HG03045 (cell line): ENCODE measurements around the gene KRT24.

Experiments
- ATAC-seq: cut with Tn5 transposase; IDR thresholded peaks from one replicate; pipeline ENCODE4 v1.9.1; 2021; ENCODE audit warnings: mild to moderate bottlenecking, moderate library complexity; ENCODE audit not compliant: unreplicated experiment

KRT24 gene

GRCh38 chr17:40695874-40696472, 7.6 kb downstream of the KRT24 start:
- ATAC-seq: no peak

DNA sequence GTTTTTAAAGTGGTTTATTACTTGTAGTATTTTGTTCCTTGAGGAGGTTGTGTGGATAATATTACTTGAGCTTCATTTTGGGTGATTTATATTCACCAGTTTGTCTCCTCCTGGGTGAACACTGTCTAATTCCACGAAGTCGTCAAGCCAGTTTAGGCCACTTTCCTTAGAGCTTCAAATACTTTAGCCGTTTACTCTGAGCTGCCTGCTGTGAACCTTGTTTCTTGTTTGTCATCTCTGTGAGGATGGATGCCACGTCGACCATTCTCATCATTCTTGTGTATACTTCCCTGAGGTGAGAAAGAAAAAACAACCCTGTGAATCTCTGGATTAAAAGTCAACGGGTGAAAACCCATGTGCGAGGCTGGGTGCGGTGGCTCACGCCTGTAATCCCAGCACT, 9.0 kb downstream of the KRT24 start:
- ATAC-seq: no peak

- ATAC-seq: no peak
These were observed 16.4 kb downstream of the KRT24 start for GRCh38 chr17:40687106-40687505.

DNA sequence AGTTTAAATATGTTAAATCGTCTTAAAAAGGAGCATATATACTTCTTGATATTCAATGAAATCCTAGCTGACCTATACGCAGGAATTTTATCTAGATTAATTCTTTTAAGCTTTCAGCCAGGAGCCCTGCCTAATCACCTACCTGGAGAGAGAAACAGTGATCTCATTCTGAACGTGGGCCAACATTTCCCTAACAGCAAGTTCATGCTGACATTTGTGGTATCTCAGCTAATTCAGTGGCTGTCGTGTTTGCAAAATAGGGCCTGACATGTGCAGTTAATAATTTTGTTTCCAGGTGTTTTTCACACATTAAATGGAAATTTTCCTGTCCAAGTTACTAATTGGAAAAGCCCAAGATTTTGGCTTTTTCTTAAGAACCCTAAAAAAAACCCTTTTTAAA, 17.4 kb downstream of the KRT24 start:
- no peak for ATAC-seq

DNA sequence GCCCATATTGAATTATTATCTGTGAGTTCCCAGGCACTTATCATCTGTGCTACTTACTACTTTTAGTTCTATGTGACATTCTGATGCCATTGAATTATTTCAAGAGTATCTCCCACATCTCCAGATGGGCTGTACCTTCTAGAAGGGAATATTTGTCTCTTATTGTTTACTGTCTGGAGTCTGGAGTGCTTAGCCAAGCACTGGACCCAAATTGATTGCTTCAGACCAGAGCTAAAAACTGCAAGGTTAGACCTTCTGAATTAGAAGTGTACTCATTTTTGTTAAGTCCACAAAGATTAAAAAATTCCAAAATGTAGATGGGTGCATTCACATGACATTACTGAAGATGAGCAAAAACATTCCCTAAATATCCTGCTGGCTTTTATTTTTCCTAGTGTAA, 22.6 kb downstream of the KRT24 start:
- no peak for ATAC-seq

DNA sequence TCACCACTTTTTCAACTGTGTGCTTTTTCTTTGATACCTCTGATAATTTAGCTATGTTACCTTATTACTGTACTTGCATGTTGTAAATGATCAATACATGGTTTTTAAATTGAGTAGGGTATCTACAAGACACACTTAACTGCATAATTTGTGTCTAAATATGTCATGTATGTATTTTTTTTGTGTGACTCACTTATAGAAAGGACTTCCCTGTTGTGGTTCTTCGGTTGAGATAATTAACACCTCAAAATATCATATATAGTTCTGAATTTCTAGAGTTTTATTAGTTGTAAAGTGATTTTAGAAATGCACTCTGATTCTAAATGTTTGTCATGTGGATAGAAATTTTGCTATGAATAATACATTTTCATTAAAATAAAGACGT, 24.0 kb downstream of the KRT24 start:
- ATAC-seq: no peak

DNA sequence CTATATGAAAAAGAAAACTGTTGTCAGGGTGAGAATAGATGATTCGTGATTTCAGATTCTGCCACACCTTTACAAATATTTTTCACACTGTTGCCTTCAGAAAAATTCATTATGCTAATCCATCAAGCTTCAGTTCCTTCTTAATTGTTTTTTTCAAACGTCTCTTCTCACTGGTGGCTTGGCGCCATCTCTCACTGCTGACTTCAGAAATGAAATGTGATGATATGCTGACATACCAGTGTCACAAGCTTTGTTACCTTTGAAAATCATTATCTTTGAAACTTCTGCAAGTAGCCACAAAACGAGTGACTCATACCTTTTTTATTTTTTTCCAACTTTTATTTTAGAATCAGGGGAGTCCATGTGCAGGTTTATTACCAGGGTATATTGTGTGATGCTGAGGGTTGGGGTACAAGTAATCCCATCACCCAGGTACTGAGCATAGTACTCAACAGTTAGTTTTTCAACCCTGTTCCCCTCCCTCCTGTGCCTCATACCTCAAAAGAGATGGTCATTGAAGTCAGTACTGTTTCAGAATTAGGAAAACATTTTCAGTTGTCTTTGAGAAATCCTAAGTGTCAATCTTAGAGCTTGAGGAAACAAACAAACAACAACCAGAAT, 24.5 kb downstream of the KRT24 start:
- no peak for ATAC-seq

- ATAC-seq: no peak
These were observed 27.6 kb downstream of the KRT24 start for GRCh38 chr17:40675905-40676304.

DNA sequence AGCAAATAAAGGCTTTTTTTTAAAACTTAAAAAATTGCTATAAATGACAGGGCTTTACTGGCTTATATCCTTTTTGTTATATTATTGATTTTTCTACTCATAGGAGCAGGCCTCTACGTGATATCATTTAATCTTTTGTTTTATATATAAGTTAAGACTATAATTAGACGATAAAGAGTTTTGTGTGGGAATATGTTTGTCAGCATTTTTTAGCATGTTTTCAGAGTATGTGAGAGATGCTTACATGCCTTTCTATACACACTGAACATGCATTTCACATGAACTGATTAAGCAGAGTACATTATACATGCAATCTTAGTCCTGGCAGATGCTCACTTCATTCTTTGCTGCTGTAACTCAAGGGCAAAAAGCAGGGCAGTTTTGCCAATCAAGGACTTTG, 30.9 kb downstream of the KRT24 start:
- no peak for ATAC-seq

DNA sequence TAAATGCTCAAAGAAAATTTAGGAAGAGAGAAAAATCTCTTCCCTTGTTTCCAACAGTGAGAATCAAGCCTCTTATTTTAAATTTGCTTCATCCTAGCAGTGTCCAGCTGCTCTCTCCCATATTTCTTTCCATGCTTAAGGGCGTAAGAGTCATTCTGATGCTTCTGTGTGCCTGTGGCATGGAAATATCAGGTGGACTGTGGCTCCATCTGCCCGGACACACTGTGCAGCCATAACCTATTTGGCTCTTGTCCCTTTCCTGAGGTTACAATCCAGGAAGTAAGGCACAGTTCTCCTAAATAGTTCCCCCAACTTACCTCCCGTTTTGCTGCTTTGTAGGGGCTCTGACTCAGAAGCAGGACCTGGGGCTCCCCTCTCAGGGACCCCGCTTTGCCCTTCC, 32.3 kb downstream of the KRT24 start:
- no peak for ATAC-seq

- no peak for ATAC-seq
These were observed 37.2 kb downstream of the KRT24 start for GRCh38 chr17:40666331-40666730.

- ATAC-seq: no peak
These were observed 38.8 kb downstream of the KRT24 start, which contains the start of gene KRT222 for GRCh38 chr17:40664582-40665333. KRT222 (minus strand) TSS chr17:40665177; CDS start chr17:40665099, 78 bp downstream.

DNA sequence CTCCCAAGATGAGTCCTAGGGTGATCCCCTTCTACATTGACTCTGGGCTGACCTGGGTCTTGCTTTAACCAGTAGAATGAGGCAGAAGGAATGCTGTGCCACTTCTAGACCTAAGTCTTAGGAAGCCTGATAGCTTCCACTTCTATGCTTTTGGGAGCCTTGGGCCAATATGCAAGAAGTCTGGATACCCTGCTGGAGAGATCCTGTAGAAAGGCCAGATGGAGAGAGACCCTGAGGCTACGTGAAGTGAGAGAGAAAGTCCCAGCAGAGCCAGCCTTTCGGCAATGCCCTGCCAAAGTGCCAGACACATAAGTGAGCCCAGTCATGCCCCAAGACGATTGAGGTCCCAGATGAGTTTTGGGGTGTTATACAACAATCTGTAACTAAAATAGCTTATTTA, 40.3 kb downstream of the KRT24 start:
- no peak for ATAC-seq

GRCh38 chr17:40659911-40660310, 43.6 kb downstream of the KRT24 start:
- ATAC-seq: no peak

DNA sequence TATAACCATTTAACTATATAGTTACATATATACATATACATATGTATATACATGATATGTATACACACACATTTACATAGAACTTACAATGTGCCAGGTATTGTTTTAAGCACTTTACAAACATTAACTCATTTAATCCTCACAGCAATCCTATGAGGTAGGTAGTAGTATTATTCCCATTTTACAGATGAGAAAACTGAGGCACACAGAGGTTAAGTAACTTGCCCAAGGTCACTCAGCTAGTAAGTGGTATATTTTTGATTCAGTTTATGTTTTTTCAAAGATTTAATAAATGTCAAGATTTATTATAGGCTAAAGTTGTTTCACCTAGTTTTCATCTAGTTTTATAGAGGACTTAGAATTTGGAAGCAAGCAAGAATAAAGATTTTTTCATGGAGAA, 45.2 kb downstream of the KRT24 start:
- no peak for ATAC-seq

GRCh38 chr17:40651939-40652338, 51.6 kb downstream of the KRT24 start:
- no peak for ATAC-seq

GRCh38 chr17:40648384-40648968, 55.1 kb downstream of the KRT24 start:
- peak; percentile 36 for ATAC-seq
